ENCODE measurements around the gene PSMB7.

Gene PSMB7

GRCh38 chr9:124370896-124371582, 44.2 kb downstream of the PSMB7 start:
- no peak for TF ChIP-seq CTCF (IDR thresholded peaks at IDR 0.05; ENCODE audit: low read depth, low read length)
- no peak for DNase-seq (ENCODE audit: extremely low read depth, low read depth)

GRCh38 chr9:124369231-124369797, 45.9 kb downstream of the PSMB7 start:
- DNase-seq (ENCODE audit: extremely low read depth, low read depth): no peak
- TF ChIP-seq CTCF (IDR thresholded peaks at IDR 0.05; ENCODE audit: low read depth, low read length): no peak

GRCh38 chr9:124368692-124369091, 46.5 kb downstream of the PSMB7 start:
- no peak for DNase-seq (ENCODE audit: extremely low read depth, low read depth)
- TF ChIP-seq CTCF (IDR thresholded peaks at IDR 0.05; ENCODE audit: low read depth, low read length): no peak

- DNase-seq (ENCODE audit: extremely low read depth, low read depth): no peak
Observed at GRCh38 chr9:124366476-124367220, 48.6 kb downstream of the PSMB7 start.

GRCh38 chr9:124365036-124365435, 50.2 kb downstream of the PSMB7 start:
- no peak for DNase-seq (ENCODE audit: extremely low read depth, low read depth)
- no peak for TF ChIP-seq CTCF (IDR thresholded peaks at IDR 0.05; ENCODE audit: low read depth, low read length)

More at GRCh38 chr9:124366476-124367220, 48.6 kb downstream of the PSMB7 start:
- no peak for TF ChIP-seq CTCF (IDR thresholded peaks at IDR 0.05; ENCODE audit: low read depth, low read length)

- no peak for DNase-seq (ENCODE audit: extremely low read depth, low read depth)
- no peak for TF ChIP-seq CTCF (IDR thresholded peaks at IDR 0.05; ENCODE audit: low read depth, low read length)
Observed at GRCh38 chr9:124364141-124364540, 51.1 kb downstream of the PSMB7 start.

Data from AG09319 (cell line).